SKM-1 treated with dmso at 0.1 percent for 144 hours (cell line): ENCODE data around the gene HCFC1R1.
A peak's percentile ranks its signal among the peaks of the same experiment; 100 is the strongest.

ENCODE experiments used
- DNase-seq: peaks from one replicate; lab custom pipeline; 2025; ENCODE audit not compliant: unreplicated experiment; lab: John Stamatoyannopoulos, UW

HCFC1R1 gene

GRCh38 chr16:3035972-3036725, 12.4 kb upstream of the HCFC1R1 start:
- no peak for DNase-seq

GRCh38 chr16:3035289-3035971, 11.7 kb upstream of the HCFC1R1 start:
- DNase-seq = no peak

GRCh38 chr16:3032624-3033023, 8.9 kb upstream of the HCFC1R1 start:
- DNase-seq = no peak

DNA sequence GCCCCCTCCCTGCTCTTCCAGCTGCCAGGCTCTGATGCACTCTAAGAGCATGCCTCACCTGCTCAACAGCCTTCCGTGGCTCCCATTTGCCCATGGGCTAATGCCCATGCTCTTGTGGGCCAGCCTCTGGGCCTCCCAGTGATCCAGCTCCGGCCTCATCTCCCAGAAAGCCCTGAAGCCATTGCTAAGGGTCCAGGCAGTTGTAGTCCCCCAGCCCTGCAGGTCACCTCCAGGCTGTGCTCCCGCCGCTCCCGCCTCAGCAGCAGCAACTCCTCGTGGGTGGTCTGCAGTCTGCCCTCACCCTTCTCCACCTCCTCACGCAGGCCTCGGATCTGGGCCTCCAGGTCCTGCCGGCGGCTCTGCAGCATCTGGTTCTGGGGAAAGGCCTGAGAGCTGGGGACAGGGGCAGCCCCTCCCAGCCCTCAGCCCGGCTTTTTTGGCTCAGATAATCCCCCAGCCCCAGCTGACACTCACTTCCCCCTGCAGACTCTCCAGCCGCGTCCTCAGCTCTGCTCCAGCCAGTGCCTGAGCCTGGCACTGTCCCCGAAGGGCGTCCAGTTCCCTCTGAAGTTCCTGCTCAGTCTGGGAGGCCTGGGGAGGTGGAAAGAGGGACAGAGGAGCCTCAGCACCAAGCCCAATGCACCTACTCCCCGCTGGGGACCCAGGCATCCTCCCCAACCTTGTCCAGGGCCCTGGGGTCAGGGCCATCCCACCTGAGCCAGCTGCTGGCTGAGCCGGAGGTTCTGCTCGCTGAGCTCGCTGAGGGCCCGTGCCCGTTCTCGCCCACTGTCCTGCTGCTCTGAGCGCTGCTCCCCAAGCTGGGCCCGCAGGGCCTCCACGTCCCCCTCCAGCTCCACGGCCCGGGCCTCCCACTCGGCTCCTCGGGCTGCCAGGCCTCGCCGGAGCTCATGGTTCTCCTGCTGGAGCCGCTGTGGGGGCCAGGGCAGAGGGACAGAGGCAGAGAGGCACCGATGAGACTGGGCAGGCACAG, 6.8 kb upstream of the HCFC1R1 start:
- DNase-seq = no peak

DNA sequence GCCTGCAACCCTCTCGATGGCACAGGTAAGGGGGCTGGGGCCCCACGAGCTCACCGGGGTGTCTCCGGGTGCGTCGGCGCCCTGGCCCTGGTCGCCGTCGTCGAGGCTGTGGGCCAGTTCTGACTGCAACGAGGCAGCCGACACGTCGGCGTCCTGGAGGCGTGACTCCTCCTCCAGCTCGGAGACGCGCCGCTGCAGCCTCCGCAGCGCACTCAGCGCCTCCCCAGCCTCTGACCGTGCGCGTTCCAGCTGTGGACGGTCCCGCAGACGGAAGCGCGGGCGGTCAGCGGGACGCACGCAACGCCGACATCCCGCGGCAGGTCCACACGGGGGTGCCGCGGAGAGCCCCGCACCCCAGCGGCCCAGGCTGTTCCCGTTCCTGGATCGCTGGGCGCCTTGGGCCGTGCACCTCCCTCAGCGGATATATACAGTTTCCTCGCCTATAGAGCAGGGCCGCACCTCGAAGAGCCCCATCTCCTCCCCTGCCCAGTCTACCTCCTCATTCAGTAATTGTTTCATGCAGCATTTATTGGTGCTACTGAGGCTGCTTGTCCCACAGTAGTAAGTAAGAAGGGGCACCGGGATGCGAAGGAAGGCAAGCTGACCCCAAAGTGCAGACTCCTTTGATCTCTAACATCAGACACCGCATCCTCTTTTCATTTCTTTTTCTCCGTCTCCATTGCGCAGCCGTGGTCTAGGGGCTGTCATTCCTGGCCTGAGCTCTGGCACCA, 5.9 kb upstream of the HCFC1R1 start:
- DNase-seq = no peak

DNA sequence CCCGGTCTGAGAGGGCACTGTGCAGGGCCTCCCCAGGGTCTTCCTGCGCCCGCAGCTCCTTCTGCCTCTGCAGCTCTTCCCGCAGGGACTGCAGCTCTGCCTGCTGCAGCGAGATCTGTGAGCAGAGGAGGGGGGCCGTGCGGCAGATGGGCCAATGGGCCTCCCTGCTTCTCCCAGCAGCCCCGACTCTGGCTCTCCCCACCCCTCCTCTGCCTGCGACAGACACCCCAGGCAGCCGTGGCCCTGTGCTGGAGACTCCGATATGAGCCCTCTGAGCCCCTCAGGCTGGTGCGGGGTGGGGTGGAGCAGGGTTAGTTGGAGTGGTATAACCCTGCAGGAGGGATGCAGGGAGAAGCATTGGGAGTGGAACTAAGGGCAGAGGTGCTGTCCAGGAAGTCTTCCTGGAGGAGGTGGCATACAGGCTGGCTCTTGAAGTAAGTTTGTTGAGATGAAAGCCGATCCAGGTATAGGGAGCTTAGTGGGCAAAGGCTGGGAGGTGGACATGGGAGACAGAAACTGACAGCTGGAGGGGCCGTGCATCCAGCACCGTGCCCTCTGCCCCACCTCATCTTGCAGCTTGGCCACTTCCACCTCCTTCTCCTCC, 5.1 kb upstream of the HCFC1R1 start:
- DNase-seq = no peak

- DNase-seq = peak; percentile 62
Measured at GRCh38 chr16:3027983-3028715, 4.4 kb upstream of the HCFC1R1 start.

GRCh38 chr16:3027489-3027795, 3.7 kb upstream of the HCFC1R1 start:
- DNase-seq = no peak

DNA sequence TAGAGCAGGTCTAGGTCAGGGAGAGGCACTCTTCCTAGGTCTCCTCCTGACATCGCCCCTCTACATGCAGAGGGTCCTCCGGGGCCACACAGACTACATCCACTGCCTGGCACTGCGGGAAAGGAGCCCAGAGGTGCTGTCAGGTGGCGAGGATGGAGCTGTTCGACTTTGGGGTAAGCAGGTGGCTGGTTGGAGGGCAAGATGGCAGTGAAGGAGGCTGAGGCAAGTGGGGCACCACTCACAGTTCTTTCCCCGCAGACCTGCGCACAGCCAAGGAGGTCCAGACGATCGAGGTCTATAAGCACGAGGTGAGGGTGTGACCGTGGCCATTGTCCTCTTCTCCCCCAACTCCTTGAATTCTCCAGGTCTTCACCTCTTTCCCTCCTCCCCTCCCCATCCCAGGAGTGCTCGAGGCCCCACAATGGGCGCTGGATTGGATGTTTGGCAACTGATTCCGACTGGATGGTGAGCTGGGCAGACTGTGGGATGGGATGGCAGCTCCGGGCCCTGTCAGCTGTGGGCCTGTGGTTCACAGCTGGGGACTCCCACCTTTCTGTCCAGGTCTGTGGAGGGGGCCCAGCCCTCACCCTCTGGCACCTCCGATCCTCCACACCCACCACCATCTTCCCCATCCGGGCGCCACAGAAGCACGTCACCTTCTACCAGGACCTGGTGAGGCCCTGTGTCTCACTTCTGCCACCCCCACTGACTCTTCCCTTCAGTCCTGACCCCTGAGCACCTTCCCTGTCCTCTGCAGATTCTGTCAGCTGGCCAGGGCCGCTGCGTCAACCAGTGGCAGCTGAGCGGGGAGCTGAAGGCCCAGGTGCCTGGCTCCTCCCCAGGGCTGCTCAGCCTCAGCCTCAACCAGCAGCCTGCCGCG, 3.1 kb upstream of the HCFC1R1 start:
- no peak for DNase-seq

- DNase-seq = no peak
Measured at GRCh38 chr16:3026003-3026378, 2.2 kb upstream of the HCFC1R1 start.

- no peak for DNase-seq
Measured at GRCh38 chr16:3025032-3026002, 1.6 kb upstream of the HCFC1R1 start.

GRCh38 chr16:3023415-3023668, 400 bp downstream of the HCFC1R1 start:
- DNase-seq = no peak

- DNase-seq = no peak
Measured at GRCh38 chr16:3022684-3023414, 893 bp downstream of the HCFC1R1 start.

GRCh38 chr16:3022208-3022683, 1.5 kb downstream of the HCFC1R1 start:
- DNase-seq = peak; percentile 49

- DNase-seq = peak; percentile 73
Measured at GRCh38 chr16:3021449-3022207, 2.1 kb downstream of the HCFC1R1 start.

GRCh38 chr16:3020604-3021448, 2.9 kb downstream of the HCFC1R1 start:
- peak; percentile 35 for DNase-seq
